Measurements from ENCODE around the gene GLB1L2.

- no peak for TF ChIP-seq SUZ12 (IDR thresholded peaks at IDR 0.05; ENCODE audit: extremely low read depth, insufficient read depth, insufficient read length)
- no peak for TF ChIP-seq ZNF274 (IDR thresholded peaks at IDR 0.05; ENCODE audit: low read depth, low read length)
- no peak for TF ChIP-seq YY1 (IDR thresholded peaks at IDR 0.05; ENCODE audit: insufficient read depth, insufficient read length)
These were observed 11.0 kb downstream of the GLB1L2 start for GRCh38 chr11:134342572-134343340.
